ENCODE data around the gene HSD17B2.
"Not testable (repeated sequence)": the region's sequence is repeated elsewhere in the genome, so short reads cannot be mapped to it uniquely, and the experiment has no call there.

Gene HSD17B2

DNA sequence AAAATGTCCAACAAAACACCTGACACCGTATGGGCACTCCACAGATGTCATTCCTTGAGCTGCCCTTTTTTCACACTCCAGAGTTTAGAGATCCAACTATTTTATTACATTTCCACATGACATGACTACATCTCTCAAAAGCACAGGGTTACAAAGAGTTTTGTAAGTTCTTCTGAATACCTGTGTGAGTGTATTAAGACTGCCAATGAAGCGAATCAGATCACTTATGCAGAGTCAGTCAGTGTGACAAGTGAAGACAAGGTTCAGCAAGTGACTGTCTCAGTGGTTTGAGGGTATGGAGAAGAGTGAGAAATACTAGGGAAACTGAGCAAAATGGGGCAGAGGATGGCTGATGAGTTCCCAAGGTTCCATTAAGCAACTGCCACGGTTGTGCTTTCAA is 32.2 kb upstream of the HSD17B2 start:
- no peak overlapping the region for H3K4me3 ChIP-seq
- TF ChIP-seq POLR2AphosphoS5 (IDR thresholded peaks at IDR 0.05; ENCODE audit: borderline replicate concordance, low read depth, low read length), result no peak
- TF ChIP-seq FOXP2 (optimal IDR thresholded peaks at IDR 0.05; ENCODE audit: control extremely low read depth, extremely low read length, insufficient read depth), result no peak
- TF ChIP-seq EZH2 (IDR thresholded peaks at IDR 0.05), result no peak
- DNase-seq (ENCODE audit: low read depth, low spot score), result no peak
- no peaks in the 10 kb centered on the region for H3K36me3 ChIP-seq (ENCODE audit: insufficient read depth, low read length)
- no peaks in the 10 kb centered on the region for H3K9me3 ChIP-seq (ENCODE audit: low read depth, low read length)
- H3K27ac ChIP-seq, result no peak overlapping the region
- H3K9ac ChIP-seq (ENCODE audit: insufficient read length), result no peak overlapping the region

DNA sequence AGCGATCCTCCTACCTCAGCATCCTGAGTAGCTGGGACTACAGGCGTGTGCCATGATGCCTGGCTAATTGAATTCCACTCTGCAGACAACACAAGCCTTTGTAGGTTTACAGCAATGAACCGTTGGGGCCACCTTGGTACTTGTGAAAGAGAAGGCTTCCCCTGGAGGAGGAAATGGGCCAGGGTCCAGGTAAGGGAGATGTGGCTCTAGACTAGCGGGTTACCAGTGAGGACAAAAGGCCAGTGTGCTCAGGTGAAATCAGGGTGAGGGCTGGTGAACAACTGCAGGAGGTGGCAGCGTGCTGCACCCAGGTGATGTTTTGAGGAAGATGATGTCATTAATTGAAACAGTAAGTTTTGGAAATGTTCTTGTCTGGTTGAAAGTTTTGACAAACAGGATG is 30.5 kb upstream of the HSD17B2 start:
- TF ChIP-seq EZH2 (IDR thresholded peaks at IDR 0.05) (no peak), FOXP2 (optimal IDR thresholded peaks at IDR 0.05; ENCODE audit: control extremely low read depth, extremely low read length, insufficient read depth) (no peak), POLR2AphosphoS5 (IDR thresholded peaks at IDR 0.05; ENCODE audit: borderline replicate concordance, low read depth, low read length) (no peak)
- Histone ChIP-seq H3K4me3 (no peak overlapping the region), H3K36me3 (ENCODE audit: insufficient read depth, low read length) (no peaks in the 10 kb centered on the region), H3K9me3 (ENCODE audit: low read depth, low read length) (no peaks in the 10 kb centered on the region), H3K27ac (no peak overlapping the region), H3K9ac (ENCODE audit: insufficient read length) (no peak overlapping the region)
- no peak for DNase-seq (ENCODE audit: low read depth, low spot score)

DNA sequence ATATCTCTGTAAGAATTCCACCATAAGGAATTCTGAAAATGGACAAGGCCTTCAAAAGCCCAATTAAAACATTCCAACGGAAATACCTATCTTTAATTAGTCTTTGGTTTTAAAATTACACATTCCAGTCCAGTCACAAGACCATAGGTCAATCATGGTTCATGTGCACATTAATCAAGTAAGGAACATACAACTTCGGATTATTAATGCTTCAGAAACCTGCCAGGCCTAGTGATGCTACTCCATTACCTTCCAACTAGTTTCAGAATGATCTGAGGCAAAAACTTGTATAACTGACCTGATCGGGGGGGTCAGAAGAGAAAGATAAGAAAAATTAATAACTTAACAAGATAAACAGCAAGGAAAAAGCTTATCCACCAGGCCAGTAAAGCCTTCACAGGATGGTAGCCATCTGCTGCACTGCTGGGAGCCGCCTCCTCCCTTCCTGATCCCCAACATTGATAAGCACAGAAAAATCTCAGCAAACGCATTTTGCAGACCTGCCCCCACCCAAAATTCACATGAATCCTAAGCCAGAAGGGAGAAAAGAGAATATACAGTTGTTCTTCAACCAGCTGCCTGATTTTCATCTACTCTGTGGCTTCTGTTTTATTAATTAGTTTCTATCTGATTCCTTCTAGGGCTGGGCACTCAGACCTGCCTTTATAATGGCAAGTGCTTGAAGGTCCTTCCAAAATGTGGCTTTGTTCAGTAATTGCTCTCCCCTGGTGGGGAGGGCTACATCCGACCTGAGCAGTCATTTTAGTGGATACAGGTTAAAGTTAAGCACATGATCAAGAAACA is 29.8 kb upstream of the HSD17B2 start:
- Histone ChIP-seq H3K9ac (ENCODE audit: insufficient read length) (no peak overlapping the region), H3K9me3 (ENCODE audit: low read depth, low read length) (no peaks in the 10 kb centered on the region), H3K4me3 (no peak overlapping the region), H3K27ac (no peak overlapping the region), H3K36me3 (ENCODE audit: insufficient read depth, low read length) (no peaks in the 10 kb centered on the region)
- TF ChIP-seq POLR2AphosphoS5 (IDR thresholded peaks at IDR 0.05; ENCODE audit: borderline replicate concordance, low read depth, low read length), result no peak
- TF ChIP-seq EZH2 (IDR thresholded peaks at IDR 0.05), result no peak
- no peak for TF ChIP-seq FOXP2 (optimal IDR thresholded peaks at IDR 0.05; ENCODE audit: control extremely low read depth, extremely low read length, insufficient read depth)
- DNase-seq (ENCODE audit: low read depth, low spot score), result no peak

DNA sequence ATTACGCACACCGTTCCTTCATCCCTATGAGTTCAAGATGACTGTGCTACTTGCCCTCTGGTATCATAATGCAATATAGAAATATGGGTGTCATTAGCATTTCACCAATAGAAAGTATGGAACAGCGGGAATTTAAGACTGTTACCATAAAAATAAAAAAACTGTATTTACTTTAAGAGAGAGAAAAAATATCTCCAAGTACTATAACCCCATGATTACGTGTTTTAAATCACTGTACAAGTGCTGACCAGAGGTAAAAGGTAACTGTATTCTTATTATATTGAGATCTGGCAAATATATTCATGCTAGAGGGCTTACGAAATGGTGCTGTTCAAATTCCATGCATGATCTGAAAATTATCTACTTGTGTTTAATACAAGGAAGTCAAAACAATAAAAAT is 29.0 kb upstream of the HSD17B2 start:
- H3K36me3 ChIP-seq (ENCODE audit: insufficient read depth, low read length), result no peaks in the 10 kb centered on the region
- H3K9me3 ChIP-seq (ENCODE audit: low read depth, low read length), result no peaks in the 10 kb centered on the region
- H3K9ac ChIP-seq (ENCODE audit: insufficient read length), result no peak overlapping the region
- TF ChIP-seq FOXP2 (optimal IDR thresholded peaks at IDR 0.05; ENCODE audit: control extremely low read depth, extremely low read length, insufficient read depth) (no peak), EZH2 (IDR thresholded peaks at IDR 0.05) (no peak), POLR2AphosphoS5 (IDR thresholded peaks at IDR 0.05; ENCODE audit: borderline replicate concordance, low read depth, low read length) (no peak)
- no peak overlapping the region for H3K27ac ChIP-seq
- no peak for DNase-seq (ENCODE audit: low read depth, low spot score)
- no peak overlapping the region for H3K4me3 ChIP-seq

- TF ChIP-seq POLR2AphosphoS5 (IDR thresholded peaks at IDR 0.05; ENCODE audit: borderline replicate concordance, low read depth, low read length) (no peak), EZH2 (IDR thresholded peaks at IDR 0.05) (no peak), FOXP2 (optimal IDR thresholded peaks at IDR 0.05; ENCODE audit: control extremely low read depth, extremely low read length, insufficient read depth) (no peak)
These were observed 27.9 kb upstream of the HSD17B2 start for GRCh38 chr16:82007189-82007588.

GRCh38 chr16:82008957-82009592 is 26.0 kb upstream of the HSD17B2 start:
- no peak for TF ChIP-seq EZH2 (IDR thresholded peaks at IDR 0.05)
- TF ChIP-seq POLR2AphosphoS5 (IDR thresholded peaks at IDR 0.05; ENCODE audit: borderline replicate concordance, low read depth, low read length), result no peak
- DNase-seq (ENCODE audit: low read depth, low spot score), result no peak
- H3K36me3 ChIP-seq (ENCODE audit: insufficient read depth, low read length), result no peaks in the 10 kb centered on the region
- no peak overlapping the region for H3K4me3 ChIP-seq
- no peaks in the 10 kb centered on the region for H3K9me3 ChIP-seq (ENCODE audit: low read depth, low read length)
- H3K27ac ChIP-seq, result no peak overlapping the region
- H3K9ac ChIP-seq (ENCODE audit: insufficient read length), result no peak overlapping the region

More at GRCh38 chr16:82007189-82007588, 27.9 kb upstream of the HSD17B2 start:
- Histone ChIP-seq H3K9me3 (ENCODE audit: low read depth, low read length) (no peaks in the 10 kb centered on the region), H3K9ac (ENCODE audit: insufficient read length) (no peak overlapping the region), H3K36me3 (ENCODE audit: insufficient read depth, low read length) (no peaks in the 10 kb centered on the region), H3K27ac (no peak overlapping the region), H3K4me3 (no peak overlapping the region)
- DNase-seq (ENCODE audit: low read depth, low spot score), result no peak

GRCh38 chr16:82009789-82010188 is 25.3 kb upstream of the HSD17B2 start:
- H3K9me3 ChIP-seq (ENCODE audit: low read depth, low read length); H3K36me3 ChIP-seq (ENCODE audit: insufficient read depth, low read length); H3K4me3 ChIP-seq; H3K9ac ChIP-seq (ENCODE audit: insufficient read length); DNase-seq (ENCODE audit: low read depth, low spot score); H3K27ac ChIP-seq: not testable (repeated sequence)

DNA sequence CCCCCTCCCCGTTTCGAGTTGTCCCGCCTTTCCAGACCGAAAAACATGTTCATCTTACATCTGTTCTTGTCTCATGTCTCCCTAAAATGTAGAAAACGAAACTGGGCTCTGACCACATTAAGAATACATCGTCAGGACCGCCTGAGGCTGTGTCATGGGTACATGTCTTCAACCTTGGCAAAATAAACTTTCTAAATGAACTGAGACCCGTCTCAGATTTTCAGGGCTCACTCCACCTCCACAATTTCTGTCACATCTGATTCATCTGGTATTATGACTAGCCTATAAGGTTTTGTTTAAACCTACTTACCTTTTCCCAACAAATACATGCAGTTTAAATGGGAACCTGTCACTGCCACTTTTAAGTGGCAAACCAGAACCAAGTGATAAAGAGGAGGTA is 24.4 kb upstream of the HSD17B2 start:
- TF ChIP-seq POLR2AphosphoS5 (IDR thresholded peaks at IDR 0.05; ENCODE audit: borderline replicate concordance, low read depth, low read length) (no peak), FOXP2 (optimal IDR thresholded peaks at IDR 0.05; ENCODE audit: control extremely low read depth, extremely low read length, insufficient read depth) (no peak), EZH2 (IDR thresholded peaks at IDR 0.05) (no peak)
- H3K4me3 ChIP-seq, result no peak overlapping the region
- H3K9ac ChIP-seq (ENCODE audit: insufficient read length), result no peak overlapping the region
- H3K27ac ChIP-seq, result no peak overlapping the region
- H3K9me3 ChIP-seq (ENCODE audit: low read depth, low read length), result no peaks in the 10 kb centered on the region
- DNase-seq (ENCODE audit: low read depth, low spot score), result no peak
- H3K36me3 ChIP-seq (ENCODE audit: insufficient read depth, low read length), result no peaks in the 10 kb centered on the region

Measured in SK-N-MC (cell line).